ENCODE measurements around the gene CD70.
"Not testable (repeated sequence)": the region's sequence is repeated elsewhere in the genome, so short reads cannot be mapped to it uniquely, and the experiment has no call there.

GRCh38 chr19:6598254-6598892 lies 7.4 kb upstream of the CD70 start:
- TF ChIP-seq EP300, POLR2A (IDR thresholded peaks at IDR 0.05): not testable (repeated sequence)
